Superior temporal gyrus (tissue), 1 donor: Measurements from ENCODE around the gene VAC14.
A peak's percentile ranks its signal among the peaks of the same experiment; 100 is the strongest.
"Not testable (repeated sequence)": the region's sequence is repeated elsewhere in the genome, so short reads cannot be mapped to it uniquely, and the experiment has no call there.

ENCODE experiments used
- DNase-seq: peaks from one replicate; pipeline ENCODE4 v3.0.0-alpha.2; 2016; ENCODE audit errors: extremely low spot score

The VAC14 gene

GRCh38 chr16:70681382-70682238, 119.3 kb downstream of the VAC14 start:
- peak; percentile 85 for DNase-seq

- no peak for DNase-seq
Measured at GRCh38 chr16:70680495-70681381, 120.2 kb downstream of the VAC14 start.

GRCh38 chr16:70679671-70680494, 121.1 kb downstream of the VAC14 start:
- no peak for DNase-seq

GRCh38 chr16:70678898-70679670, 121.9 kb downstream of the VAC14 start:
- DNase-seq, result no peak

- no peak for DNase-seq
Measured at GRCh38 chr16:70678121-70678897, 122.6 kb downstream of the VAC14 start.

GRCh38 chr16:70677499-70678120, 123.3 kb downstream of the VAC14 start:
- no peak for DNase-seq

- DNase-seq, result no peak
Measured at GRCh38 chr16:70676675-70677498, 124.1 kb downstream of the VAC14 start.

- no peak for DNase-seq
Measured at GRCh38 chr16:70675851-70676513, 125.0 kb downstream of the VAC14 start.

- no peak for DNase-seq
Measured at GRCh38 chr16:70674221-70675014, 126.5 kb downstream of the VAC14 start.

GRCh38 chr16:70670938-70671337, 130.0 kb downstream of the VAC14 start:
- not testable (repeated sequence) for DNase-seq

GRCh38 chr16:70670175-70670574, 130.8 kb downstream of the VAC14 start:
- DNase-seq, result no peak

- DNase-seq, result no peak
Measured at GRCh38 chr16:70665806-70666735, 134.9 kb downstream of the VAC14 start.

- DNase-seq, result no peak
Measured at GRCh38 chr16:70665113-70665694, 135.8 kb downstream of the VAC14 start.

- DNase-seq, result no peak
Measured at GRCh38 chr16:70664325-70665112, 136.4 kb downstream of the VAC14 start.
